ENCODE results near the gene HIP1. TPM values are rescaled to one million over a fixed set of nuclear protein-coding genes. Genes with fewer than 3 reads are reported as not detected.
"Not testable (repeated sequence)": the region's sequence is repeated elsewhere in the genome, so short reads cannot be mapped to it uniquely, and the experiment has no call there.

Gene HIP1
- total and polyA plus RNA-seq, 9 of the 15 experiments (the other 6 are each of a cell fraction or from before 2014, with no cell fraction given), result 2.4 to 13.7 (median 9.5) TPM

GRCh38 chr7:75559976-75560365, 178.8 kb downstream of the HIP1 start (continued):
- no peak for TF ChIP-seq TCF7L2 (IDR thresholded peaks at IDR 0.05; ENCODE audit: low read depth, low read length)
- TF ChIP-seq SIN3B (IDR thresholded peaks at IDR 0.05; ENCODE audit: low read depth), result no peak

GRCh38 chr7:75559355-75559975, 179.3 kb downstream of the HIP1 start:
- H3K4me3 ChIP-seq, result no peak overlapping the region
- ChIA-PET POLR2A (interaction anchor here (0.8 to 2.0 kb wide), 4 partner anchors 8 to 20 kb away, joined by 3 to 6 read pairs (median 4); no protein-coding TSS in a partner anchor), CTCF (ENCODE audit: low intra/inter-chr PET ratio) (no interaction called here)
- H2AFZ ChIP-seq (ENCODE audit: low read depth, low read length), result no peak overlapping the region
- no peaks in the 10 kb centered on the region for H3K9me3 ChIP-seq (replicated peaks; ENCODE audit: control insufficient read depth, insufficient read depth, low read depth, low read length)
- FAIRE-seq (no peak), ATAC-seq (no peak), DNase-seq (ENCODE audit: extremely low read depth in 1 of 4, low spot score in 3 of 4) (no peak)
- H3K36me3 ChIP-seq (ENCODE audit: control insufficient read depth, insufficient read depth, low read length), result peaks cover 20% of the 10 kb centered on the region; the same call in 2 of the 3 replicates
- in situ Hi-C loops (cut with MboI), result no loop called here
- peaks cover 0 to 6% of the 10 kb centered on the region in 2 experiments; a peak in 2 of 5 replicates for H3K4me1 ChIP-seq (replicated peaks in 1 of 2; ENCODE audit: control insufficient read depth in 2 of 2, insufficient read depth in 2 of 2, low read length in 2 of 2)
- intact Hi-C loops (cut with micrococcal nuclease), result no loop called here
- no peak overlapping the region for H3K4me2 ChIP-seq (ENCODE audit: insufficient read depth, low read length)
- 58% methylated on average over 24 of the region's 27 CpGs for WGBS (ENCODE audit: insufficient coverage, low coverage, missing lambda C conversion rate)
- no peaks in the 10 kb centered on the region for H3K79me2 ChIP-seq (ENCODE audit: control insufficient read depth, insufficient read depth, low read length)
- H3K27me3 ChIP-seq (ENCODE audit: control insufficient read depth in 2 of 2, insufficient read depth in 2 of 2, low read length in 2 of 2), result no peaks in the 10 kb centered on the region
- no TSS peak for BruUV-seq (replicated peaks)
- no peak overlapping the region for H3K9ac ChIP-seq (ENCODE audit: insufficient read depth in 1 of 2, low read depth in 2 of 2, low read length in 2 of 2)
- H3K9me1 ChIP-seq (ENCODE audit: control insufficient read depth, insufficient read depth, low read length), result no peaks in the 10 kb centered on the region
- H4K20me1 ChIP-seq (replicated peaks; ENCODE audit: control insufficient read depth, insufficient read depth, low read length), result no peaks in the 10 kb centered on the region
- TF ChIP-seq CTBP1 (IDR thresholded peaks at IDR 0.05; ENCODE audit: borderline replicate concordance) (no peak), ZNF316 (IDR thresholded peaks at IDR 0.05) (no peak), ATF6 (CRISPR knock-in tag; IDR thresholded peaks at IDR 0.05) (no peak), POLR2G (IDR thresholded peaks at IDR 0.05; ENCODE audit: low read depth, low read length) (0 out of 2 replicates have a peak, but pooled peaks have one; percentile 21)
- H3K27ac ChIP-seq (ENCODE audit: extremely low read depth, low read depth, low read length), result no peak overlapping the region

- H3K27me3 ChIP-seq (ENCODE audit: control insufficient read depth in 2 of 2, insufficient read depth in 2 of 2, low read length in 2 of 2); H3K79me2 ChIP-seq (ENCODE audit: control insufficient read depth, insufficient read depth, low read length); BruUV-seq (replicated peaks); H3K4me2 ChIP-seq (ENCODE audit: insufficient read depth, low read length); CTCF ChIA-PET (ENCODE audit: low intra/inter-chr PET ratio); H3K9me1 ChIP-seq (ENCODE audit: control insufficient read depth, insufficient read depth, low read length); H4K20me1 ChIP-seq (replicated peaks; ENCODE audit: control insufficient read depth, insufficient read depth, low read length); H3K9ac ChIP-seq (ENCODE audit: insufficient read depth in 1 of 2, low read depth in 2 of 2, low read length in 2 of 2); H3K4me3 ChIP-seq; FAIRE-seq; DNase-seq (ENCODE audit: extremely low read depth in 1 of 4, low spot score in 3 of 4); intact Hi-C loops (cut with micrococcal nuclease); ATAC-seq; POLR2A ChIA-PET; H3K9me3 ChIP-seq (replicated peaks; ENCODE audit: control insufficient read depth, insufficient read depth, low read depth, low read length); H2AFZ ChIP-seq (ENCODE audit: low read depth, low read length); H3K4me1 ChIP-seq (replicated peaks in 1 of 2; ENCODE audit: control insufficient read depth in 2 of 2, insufficient read depth in 2 of 2, low read length in 2 of 2); H3K27ac ChIP-seq (ENCODE audit: extremely low read depth, low read depth, low read length); in situ Hi-C loops (cut with MboI): not testable (repeated sequence)
- WGBS (ENCODE audit: insufficient coverage, low coverage, missing lambda C conversion rate), result 81% methylated on average over 6 of the region's 6 CpGs
- peaks cover 25% of the 10 kb centered on the region; the same call in 2 of the 3 replicates for H3K36me3 ChIP-seq (ENCODE audit: control insufficient read depth, insufficient read depth, low read length)
Measured at GRCh38 chr7:75556835-75557234, 181.9 kb downstream of the HIP1 start.
